K562 (cell line): Measurements from ENCODE around the gene KLK7. TPM values are rescaled to one million over a fixed set of nuclear protein-coding genes. Genes with fewer than 3 reads are reported as not detected.

Experiments used
- ATAC-seq: fragments of 200-7000 bp; cut with Tn5 transposase; 3 replicates; pipeline ENCODE4 v1.9.1; 2020; ENCODE audit warnings: moderate library complexity
- BruUV-seq: library from RNA; stranded (reverse); fragments of 400-500 nt; replicated peaks from 2 replicates; lab custom pipeline; 2021; lab: Mats Ljungman, UMichigan
- CTCF ChIA-PET: fragments of 300-600 bp; formaldehyde crosslinking; extraction: SDS; loops from one replicate; lab custom pipeline; 2021; ENCODE audit warnings: low intra/inter-chr PET ratio; lab: Yijun Ruan, JAX
- POLR2A ChIA-PET: fragments of 300-600, 350-650 bp; sonication (Branson Sonifier 250); formaldehyde crosslinking; extraction: SDS; loops from one replicate; lab custom pipeline; 2021; ENCODE audit warnings: antibody characterized with exemption, inconsistent platforms; lab: Yijun Ruan, JAX
- DNase-seq, 4 experiments: peaks; one replicate each; pipeline versions ENCODE4 v3.0.0 to v3.0.0-alpha.2; 2011 to 2018; ENCODE audit warnings: low spot score in 3 of 4, mixed read lengths in 3 of 4; ENCODE audit errors: extremely low read depth in 1 of 4
- FAIRE-seq: peaks from 2 replicates; lab custom pipeline; 2011; peaks lifted over from hg19 to GRCh38; lab: Jason Lieb, UNC
- H2AFZ ChIP-seq: 2 replicates; pipeline ENCODE4 v1.6.0; 2011; ENCODE audit warnings: low read depth, low read length, control low read depth, inconsistent platforms
- H3K27ac ChIP-seq: fragments of 200-600 bp; 3 replicates; pipeline ENCODE4 v1.8.0; 2011; ENCODE audit warnings: low read depth, mild to moderate bottlenecking, control low read depth, inconsistent platforms, low read length, moderate library complexity, mixed read lengths; ENCODE audit errors: extremely low read depth
- H3K27me3 ChIP-seq, 2 experiments: fragments of 300-600 bp in 1 of 2; 2 replicates in 1 of 2; 3 replicates in 1 of 2; pipeline versions ENCODE4 v1.6.0 to v1.8.0; 2011; ENCODE audit warnings: inconsistent platforms in 2 of 2, low read length in 2 of 2, mild to moderate bottlenecking in 1 of 2, mixed read lengths in 1 of 2, moderate library complexity in 1 of 2; ENCODE audit not compliant: control insufficient read depth in 2 of 2, insufficient read depth in 2 of 2
- H3K36me3 ChIP-seq: fragments of 300-600 bp; 3 replicates; pipeline ENCODE4 v1.8.0; 2011; ENCODE audit warnings: mild to moderate bottlenecking, low read length, inconsistent platforms; ENCODE audit not compliant: control insufficient read depth, insufficient read depth
- H3K4me1 ChIP-seq, 2 experiments: fragments of 200-600 bp in 1 of 2; replicated peaks in 1 of 2; 2 replicates in 1 of 2; 3 replicates in 1 of 2; pipeline versions ENCODE4 v1.5.1 to v1.8.0; 2011; ENCODE audit warnings: inconsistent platforms in 2 of 2, low read length in 2 of 2, mild to moderate bottlenecking in 1 of 2, mixed read lengths in 1 of 2, moderate library complexity in 1 of 2; ENCODE audit not compliant: control insufficient read depth in 2 of 2, insufficient read depth in 2 of 2
- H3K4me2 ChIP-seq: 2 replicates; pipeline ENCODE4 v1.6.1; 2011; ENCODE audit warnings: low read length, control low read depth, inconsistent platforms, mixed read lengths; ENCODE audit not compliant: insufficient read depth
- H3K4me3 ChIP-seq: fragments of 200-600 bp; sonication (generic), shearing (Covaris generic); 2 replicates; pipeline ENCODE4 v1.5.1; 2016; ENCODE audit warnings: control low read depth, inconsistent platforms
- H3K79me2 ChIP-seq: fragments of 200-600 bp; 3 replicates; pipeline ENCODE4 v1.8.0; 2011; ENCODE audit warnings: low read length, inconsistent platforms; ENCODE audit not compliant: control insufficient read depth, insufficient read depth
- H3K9ac ChIP-seq, 2 experiments: 2 replicates each; pipeline versions ENCODE4 v1.6.0 to v1.6.1; 2011; ENCODE audit warnings: low read depth in 2 of 2, low read length in 2 of 2, control low read depth in 1 of 2, inconsistent platforms in 1 of 2, mild to moderate bottlenecking in 1 of 2, mixed read lengths in 1 of 2; ENCODE audit not compliant: insufficient read depth in 1 of 2
- H3K9me1 ChIP-seq: one replicate; pipeline ENCODE4 v1.6.0; 2011; ENCODE audit warnings: inconsistent platforms, mild to moderate bottlenecking, low read length, moderate library complexity; ENCODE audit not compliant: control insufficient read depth, insufficient read depth
- H3K9me3 ChIP-seq: replicated peaks from 2 replicates; pipeline ENCODE4 v1.5.1; 2011; ENCODE audit warnings: low read depth, low read length, inconsistent platforms; ENCODE audit not compliant: control insufficient read depth, insufficient read depth
- H4K20me1 ChIP-seq: replicated peaks from 2 replicates; pipeline ENCODE4 v1.6.1; 2011; ENCODE audit warnings: low read length, inconsistent platforms, mixed read lengths; ENCODE audit not compliant: control insufficient read depth, insufficient read depth
- DPF2 ChIP-seq: fragments of 450-650 bp; IDR thresholded peaks from 2 replicates; pipeline ENCODE4 v1.6.1; 2016
- EHMT2 ChIP-seq: fragments of 450-650 bp; IDR thresholded peaks from 2 replicates; pipeline ENCODE4 v1.6.1; 2018; ENCODE audit warnings: antibody characterized with exemption
- HMGN3 ChIP-seq: IDR thresholded peaks from 2 replicates; pipeline ENCODE4 v1.6.1; 2011; ENCODE audit warnings: borderline replicate concordance, low read depth, mild to moderate bottlenecking, mixed read lengths, low read length; ENCODE audit not compliant: insufficient read length; ENCODE audit errors: extremely low read depth
- KAT8 ChIP-seq: fragments of 450-650 bp; IDR thresholded peaks from 2 replicates; pipeline ENCODE4 v1.6.1; 2016; ENCODE audit warnings: low read depth, mild to moderate bottlenecking
- KLF16 ChIP-seq: IDR thresholded peaks from 2 replicates; pipeline ENCODE4 v1.6.1; 2016; ENCODE audit warnings: antibody characterized with exemption
- MCM7 ChIP-seq, 2 experiments: fragments of 450-650 bp; IDR thresholded peaks; 2 replicates each; pipeline ENCODE4 v1.6.1; 2016 to 2018
- MTA3 ChIP-seq: fragments of 450-650 bp; formaldehyde crosslinking; IDR thresholded peaks from 2 replicates; pipeline ENCODE4 v1.6.1; 2017; ENCODE audit warnings: mild to moderate bottlenecking, borderline replicate concordance
- RBBP5 ChIP-seq: fragments of 200-600 bp; sonication (generic); IDR thresholded peaks from 2 replicates; pipeline ENCODE4 v1.6.1; 2012; ENCODE audit warnings: borderline replicate concordance, mild to moderate bottlenecking, low read length, control low read depth, inconsistent platforms; ENCODE audit not compliant: insufficient read depth, poor library complexity, severe bottlenecking
- RHOXF2B ChIP-seq: fragments of 250-450 bp; sonication (Bioruptor Pico); conservative IDR thresholded peaks from 2 replicates; pipeline ENCODE4 v1.5.1; 2021
- SMARCE1 ChIP-seq: fragments of 450-650 bp; IDR thresholded peaks from 2 replicates; pipeline ENCODE4 v1.7.1; 2016; ENCODE audit warnings: mild to moderate bottlenecking
- SRSF7 ChIP-seq: fragments of 200-400 bp; formaldehyde crosslinking; optimal IDR thresholded peaks from 2 replicates; pipeline ENCODE3; 2017; ENCODE audit warnings: mild to moderate bottlenecking, low read depth, low read length
- ZNF395 ChIP-seq: fragments of 200-800 bp; sonication (Bioruptor generic); IDR thresholded peaks from 2 replicates; pipeline ENCODE4 v1.6.1; 2017; ENCODE audit warnings: missing genetic modification characterization, missing compliant biosample characterization
- ZNF780A ChIP-seq: fragments of 250-450 bp; sonication (Bioruptor Pico); IDR thresholded peaks from 2 replicates; pipeline ENCODE4 v1.5.0; 2021; ENCODE audit warnings: mild to moderate bottlenecking
- WGBS: fragments of 100-300 bp; shearing (Covaris generic); methylation state at CpG from one replicate; pipeline ENCODE4 v1.1.6; 2016; ENCODE audit warnings: low coverage, mixed read lengths; ENCODE audit not compliant: insufficient coverage; ENCODE audit errors: missing lambda C conversion rate; 5-methylcytosine and 5-hydroxymethylcytosine counted together
- in situ Hi-C: fragments of 300-500 bp; cut with MboI; formaldehyde crosslinking; loops from 4 replicates; pipeline ENCODE4 v1.15.0; 2018; ENCODE audit warnings: inconsistent platforms, mixed read lengths
- intact Hi-C: fragments of 100-400 bp; cut with micrococcal nuclease; formaldehyde crosslinking; loops from 2 replicates; pipeline ENCODE4 v1.14.2; 2022
- polyA plus RNA-seq, 8 experiments: library from polyadenylated mRNA; depleted of rRNA in 4 of 8; stranded (reverse) in 5 of 8; unstranded in 3 of 8; fragments of >200 nt; fragmentation: Nextera tagmentation in 2 of 8; fragmentation: Illumina TruSeq in 1 of 8; extraction: Ambion mirVana in 2 of 8; extraction: Trizol in 1 of 8; gene quantifications; 2 replicates each; pipeline versions ENCODE4 v1.2.1 to v1.2.3, GENCODE V29; 2011 to 2014; ENCODE audit warnings: inconsistent platforms in 1 of 8, missing spikeins in 1 of 8
- total RNA-seq, 7 experiments: library from RNA; depleted of rRNA in 6 of 7; stranded (reverse); fragments of >200 nt in 6 of 7; fragmentation: Illumina TruSeq in 2 of 7; extraction: Trizol in 2 of 7; gene quantifications; 2 replicates each; pipeline versions ENCODE4 v1.2.1 to v1.2.3, GENCODE V29; 2011 to 2021; ENCODE audit warnings: low replicate concordance in 1 of 7
- TF ChIP-seq, protein P1 (sequence below): sonication (generic); formaldehyde crosslinking; IDR thresholded peaks from 2 replicates; pipeline ENCODE4 v1.8.0; 2022; ENCODE audit warnings: mild to moderate bottlenecking, missing genetic modification reagents
- TF ChIP-seq, protein P2 (sequence below): sonication (generic); formaldehyde crosslinking; IDR thresholded peaks from 2 replicates; pipeline ENCODE4 v1.8.1; 2023; ENCODE audit warnings: mild to moderate bottlenecking, missing genetic modification reagents, moderate library complexity

Gene KLK7
- total and polyA plus RNA-seq, 9 of the 15 experiments (the other 6 are each of a cell fraction or from before 2014, with no cell fraction given), result 0.03 TPM; not detected in 8

DNA sequence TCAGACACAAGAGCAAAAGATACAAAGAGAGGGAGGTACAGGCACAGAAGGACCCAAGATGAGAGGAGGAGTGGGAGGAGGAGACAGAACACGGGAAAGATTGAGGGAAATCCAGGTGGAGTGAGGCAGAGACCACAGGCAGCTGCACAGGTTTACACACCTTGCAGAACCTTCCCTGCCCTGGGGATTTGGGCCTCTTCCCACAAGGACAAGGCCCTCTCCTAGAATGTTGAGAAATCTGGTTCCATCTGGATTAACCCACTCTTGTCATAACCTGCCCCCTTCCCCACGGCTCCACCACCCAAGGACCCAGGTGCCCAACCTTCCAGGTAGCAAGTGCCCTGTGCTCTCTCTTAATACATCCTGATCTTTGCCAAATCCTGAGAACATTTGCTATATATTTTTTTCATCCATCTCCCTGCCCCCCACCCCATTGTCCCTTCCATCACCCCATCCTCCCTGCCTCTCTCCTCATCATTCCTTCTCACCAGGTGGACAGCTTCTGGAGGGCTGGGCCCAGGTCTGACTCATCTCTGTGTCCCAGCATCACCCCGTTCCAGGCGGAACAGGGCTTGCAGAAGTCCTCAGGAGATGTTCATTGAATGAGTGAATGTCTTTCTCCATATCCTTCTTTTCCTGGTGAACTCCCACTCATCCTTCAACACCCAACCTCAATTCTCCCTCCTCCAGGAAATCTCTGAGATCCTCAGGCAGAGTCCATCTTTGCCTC, 26.5 kb upstream of the KLK7 start (continued):
- TF ChIP-seq ZNF395 (CRISPR knock-in tag), result no peak

- Histone ChIP-seq H3K4me1 (no peaks in the 10 kb centered on the region), H4K20me1 (peaks cover under 1% of the 10 kb centered on the region; the same call in 1 of the 2 replicates), H3K79me2 (no peaks in the 10 kb centered on the region), H3K4me2 (no peak overlapping the region), H2AFZ (no peak overlapping the region), H3K9ac (no peak overlapping the region), H3K9me3 (no peaks in the 10 kb centered on the region), H3K27ac (no peak overlapping the region), H3K36me3 (no peaks in the 10 kb centered on the region), H3K4me3 (no peak overlapping the region), H3K27me3 (peaks cover 8 to 47% of the 10 kb centered on the region in 2 experiments; a peak in 4 of 5 replicates), H3K9me1 (no peaks in the 10 kb centered on the region)
- BruUV-seq, result no TSS peak
- TF ChIP-seq MCM7 (IDR thresholded peaks at IDR 0.05) (no peak), SRSF7 (no peak), KAT8 (no peak), RBBP5 (no peak), KLF16 (no peak), DPF2 (no peak), HMGN3 (no peak), MTA3 (no peak), EHMT2 (no peak), RHOXF2B (CRISPR knock-in tag) (no peak), SMARCE1 (no peak), ZNF780A (CRISPR knock-in tag) (no peak)
- TF ChIP-seq, protein P1, sequence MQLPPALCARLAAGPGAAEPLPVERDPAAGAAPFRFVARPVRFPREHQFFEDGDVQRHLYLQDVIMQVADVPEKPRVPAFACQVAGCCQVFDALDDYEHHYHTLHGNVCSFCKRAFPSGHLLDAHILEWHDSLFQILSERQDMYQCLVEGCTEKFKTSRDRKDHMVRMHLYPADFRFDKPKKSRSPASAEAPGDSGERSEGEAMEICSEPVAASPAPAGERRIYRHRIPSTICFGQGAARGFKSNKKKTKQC, result no peak
- TF ChIP-seq, protein P2, sequence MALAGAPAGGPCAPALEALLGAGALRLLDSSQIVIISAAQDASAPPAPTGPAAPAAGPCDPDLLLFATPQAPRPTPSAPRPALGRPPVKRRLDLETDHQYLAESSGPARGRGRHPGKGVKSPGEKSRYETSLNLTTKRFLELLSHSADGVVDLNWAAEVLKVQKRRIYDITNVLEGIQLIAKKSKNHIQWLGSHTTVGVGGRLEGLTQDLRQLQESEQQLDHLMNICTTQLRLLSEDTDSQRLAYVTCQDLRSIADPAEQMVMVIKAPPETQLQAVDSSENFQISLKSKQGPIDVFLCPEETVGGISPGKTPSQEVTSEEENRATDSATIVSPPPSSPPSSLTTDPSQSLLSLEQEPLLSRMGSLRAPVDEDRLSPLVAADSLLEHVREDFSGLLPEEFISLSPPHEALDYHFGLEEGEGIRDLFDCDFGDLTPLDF (CRISPR knock-in tag), result no peak
- intact Hi-C loops (no loop called here), in situ Hi-C loops (no loop called here)
- CTCF ChIA-PET, result no interaction called here
- POLR2A ChIA-PET, result no interaction called here
- ATAC-seq (no peak), FAIRE-seq (no peak), DNase-seq (no peak)
- 2% methylated on average over 16 of the region's 19 CpGs for WGBS
Observed at GRCh38 chr19:51009061-51009891, 25.6 kb upstream of the KLK7 start.
